Pons (tissue), 1 donor: Measurements from ENCODE around the gene ALOX15B.
A peak's percentile ranks its signal among the peaks of the same experiment; 100 is the strongest.

Experiments
- DNase-seq: peaks from one replicate; pipeline ENCODE4 v3.0.0-alpha.2; 2016; ENCODE audit warnings: low spot score

Gene ALOX15B, protein sequence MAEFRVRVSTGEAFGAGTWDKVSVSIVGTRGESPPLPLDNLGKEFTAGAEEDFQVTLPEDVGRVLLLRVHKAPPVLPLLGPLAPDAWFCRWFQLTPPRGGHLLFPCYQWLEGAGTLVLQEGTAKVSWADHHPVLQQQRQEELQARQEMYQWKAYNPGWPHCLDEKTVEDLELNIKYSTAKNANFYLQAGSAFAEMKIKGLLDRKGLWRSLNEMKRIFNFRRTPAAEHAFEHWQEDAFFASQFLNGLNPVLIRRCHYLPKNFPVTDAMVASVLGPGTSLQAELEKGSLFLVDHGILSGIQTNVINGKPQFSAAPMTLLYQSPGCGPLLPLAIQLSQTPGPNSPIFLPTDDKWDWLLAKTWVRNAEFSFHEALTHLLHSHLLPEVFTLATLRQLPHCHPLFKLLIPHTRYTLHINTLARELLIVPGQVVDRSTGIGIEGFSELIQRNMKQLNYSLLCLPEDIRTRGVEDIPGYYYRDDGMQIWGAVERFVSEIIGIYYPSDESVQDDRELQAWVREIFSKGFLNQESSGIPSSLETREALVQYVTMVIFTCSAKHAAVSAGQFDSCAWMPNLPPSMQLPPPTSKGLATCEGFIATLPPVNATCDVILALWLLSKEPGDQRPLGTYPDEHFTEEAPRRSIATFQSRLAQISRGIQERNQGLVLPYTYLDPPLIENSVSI

DNA sequence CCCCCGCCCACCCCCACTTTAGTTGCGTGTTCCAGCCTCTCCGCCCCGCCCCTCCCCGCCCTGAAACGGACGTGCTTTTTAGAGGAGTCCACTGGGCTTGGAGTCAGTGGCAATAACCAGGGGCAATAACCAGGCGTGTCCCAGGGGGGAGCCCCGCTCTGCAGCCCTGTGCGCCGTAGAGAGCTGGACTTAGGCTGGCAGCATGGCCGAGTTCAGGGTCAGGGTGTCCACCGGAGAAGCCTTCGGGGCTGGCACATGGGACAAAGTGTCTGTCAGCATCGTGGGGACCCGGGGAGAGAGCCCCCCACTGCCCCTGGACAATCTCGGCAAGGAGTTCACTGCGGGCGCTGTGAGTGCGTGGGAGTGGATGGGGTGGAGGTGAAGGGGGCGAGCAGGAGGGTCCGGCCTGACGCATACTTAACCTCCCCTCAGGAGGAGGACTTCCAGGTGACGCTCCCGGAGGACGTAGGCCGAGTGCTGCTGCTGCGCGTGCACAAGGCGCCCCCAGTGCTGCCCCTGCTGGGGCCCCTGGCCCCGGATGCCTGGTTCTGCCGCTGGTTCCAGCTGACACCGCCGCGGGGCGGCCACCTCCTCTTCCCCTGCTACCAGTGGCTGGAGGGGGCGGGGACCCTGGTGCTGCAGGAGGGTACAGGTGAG lies at the start of gene ALOX15B:
Gene ALOX15B, plus strand, starts transcription at position 106 of the 657 bp plus-strand sequence. Its CDS starts 97 bp downstream, at position 203.
- no peak for DNase-seq

DNA sequence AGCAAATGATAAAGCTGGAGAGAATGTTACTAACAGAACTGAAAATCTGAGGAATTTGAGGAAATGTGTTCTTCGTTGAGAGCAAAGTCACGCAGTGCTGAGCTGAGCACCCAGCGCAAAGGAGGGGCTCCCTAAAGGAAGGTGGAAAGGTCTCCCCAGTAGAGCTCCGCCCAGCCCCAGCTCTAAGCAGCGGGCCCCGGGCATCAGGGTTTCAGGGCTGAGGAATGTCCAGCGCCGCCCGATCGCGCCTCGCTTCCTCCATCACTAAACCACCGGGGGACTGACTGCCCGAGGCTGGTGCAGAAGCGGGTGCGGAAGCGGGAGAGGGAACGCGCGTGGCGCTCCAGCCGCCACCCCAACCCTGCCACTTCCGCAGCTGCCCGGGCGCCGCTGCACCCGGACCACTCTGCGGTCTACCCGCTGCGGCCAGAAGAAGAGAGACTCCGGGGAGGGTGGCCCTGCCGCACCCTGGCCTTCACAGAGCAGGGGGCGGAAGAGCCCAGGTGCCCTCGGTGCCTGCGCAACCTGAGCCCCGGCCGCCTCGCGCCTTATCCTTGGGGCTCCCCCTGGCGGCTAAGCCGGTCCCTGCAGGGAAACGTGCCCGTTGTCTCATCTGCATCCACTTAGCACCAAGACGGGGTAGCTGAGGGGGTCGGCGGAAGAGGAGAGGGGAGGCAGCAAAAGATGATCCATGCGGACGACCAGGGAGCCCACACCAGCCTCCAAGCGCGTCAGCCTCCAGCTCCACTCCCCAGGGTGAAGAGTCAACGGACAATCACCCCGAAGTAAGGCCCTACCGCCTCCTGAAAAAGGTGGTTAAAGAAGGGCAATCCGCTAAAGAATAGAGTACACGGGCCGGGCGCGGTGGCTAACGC lies 48.8 kb upstream of the ALOX15B start:
- DNase-seq = peak; percentile 51

- DNase-seq = no peak
Observed at GRCh38 chr17:7992516-7992915, 46.3 kb upstream of the ALOX15B start.

DNA sequence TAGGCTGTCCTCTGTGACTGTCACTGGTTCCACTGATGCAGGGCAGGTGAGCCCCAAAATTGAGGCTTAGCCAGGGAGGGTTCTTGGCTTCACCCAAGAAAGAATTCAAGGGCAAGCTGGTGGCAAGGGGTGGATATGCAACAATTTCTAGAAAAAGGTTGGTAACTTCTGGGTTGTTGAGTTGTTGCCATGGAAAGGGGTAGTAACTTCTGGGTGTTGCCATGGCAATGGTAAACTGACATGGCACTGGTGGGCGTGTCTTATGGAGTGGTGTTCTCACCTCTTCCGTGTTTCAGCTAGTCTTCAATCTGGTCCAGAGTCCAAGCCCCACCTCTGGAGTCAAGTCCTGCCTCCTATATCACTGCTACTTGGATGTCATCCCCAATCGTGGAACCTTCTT lies 45.9 kb upstream of the ALOX15B start:
- no peak for DNase-seq

GRCh38 chr17:7993972-7994589 lies 44.8 kb upstream of the ALOX15B start:
- no peak for DNase-seq

- DNase-seq = no peak
Observed at GRCh38 chr17:7995724-7996123, 43.1 kb upstream of the ALOX15B start.

DNA sequence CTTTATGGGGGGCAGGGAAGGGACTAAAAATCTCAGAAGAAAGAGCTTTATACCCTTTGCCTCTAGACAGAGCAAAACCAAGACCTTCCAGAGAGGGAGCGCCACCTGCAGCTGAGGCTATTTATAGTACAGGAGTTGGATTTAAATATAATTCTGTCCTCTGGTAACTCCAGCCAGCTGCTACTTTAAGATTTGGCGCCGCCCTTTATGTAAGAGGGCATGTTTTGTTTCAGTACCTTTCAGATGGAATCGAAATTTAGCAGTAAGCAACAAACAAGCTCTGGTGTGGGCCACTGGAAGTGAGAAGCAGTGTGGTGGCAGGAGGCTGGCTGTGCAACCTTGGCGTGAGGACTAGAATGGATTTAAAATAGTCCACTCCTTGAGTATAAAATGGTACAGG lies 41.7 kb upstream of the ALOX15B start:
- no peak for DNase-seq

DNA sequence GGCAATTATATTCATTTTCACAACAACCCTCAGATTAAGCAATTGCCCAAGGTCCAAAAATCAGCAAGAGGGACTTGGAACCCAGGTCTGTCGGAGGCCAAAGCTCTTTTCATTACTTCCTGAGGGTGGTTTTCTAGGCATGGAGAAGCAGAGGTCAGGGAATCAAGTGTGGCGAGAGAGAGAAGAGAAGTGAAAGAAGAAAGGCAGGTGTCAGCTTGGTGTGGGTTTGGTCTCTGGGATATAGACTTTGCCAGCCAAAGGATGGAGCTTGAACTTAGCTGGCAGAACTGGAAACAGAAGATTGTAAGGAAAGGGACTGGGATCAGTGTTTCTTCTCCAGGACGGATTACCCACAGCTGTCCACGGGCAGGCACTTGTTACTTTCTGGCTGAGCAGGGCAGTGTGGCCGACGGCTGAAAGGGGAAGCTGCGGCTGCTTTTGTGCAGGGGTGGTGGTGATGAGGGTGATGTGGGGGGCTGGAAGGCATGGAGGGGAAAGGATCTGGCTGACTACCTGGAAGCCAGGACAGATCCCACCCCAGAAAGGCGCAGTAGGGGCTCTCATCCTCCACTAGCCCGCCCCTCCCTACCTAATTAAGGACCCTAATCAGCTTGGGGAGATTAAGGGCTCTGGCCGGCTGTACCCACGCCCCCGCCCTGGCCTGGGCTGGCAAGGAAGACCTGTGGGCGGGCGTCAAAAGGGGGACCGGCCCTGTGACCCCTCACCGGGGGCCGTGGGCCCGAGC lies 36.7 kb upstream of the ALOX15B start, which contains the start of gene GUCY2D:
Gene GUCY2D, plus strand, starts transcription at position 640 of the 745 bp plus-strand sequence. CDS start 433 bp downstream, outside the sequence.
- DNase-seq = peak; percentile 45

DNA sequence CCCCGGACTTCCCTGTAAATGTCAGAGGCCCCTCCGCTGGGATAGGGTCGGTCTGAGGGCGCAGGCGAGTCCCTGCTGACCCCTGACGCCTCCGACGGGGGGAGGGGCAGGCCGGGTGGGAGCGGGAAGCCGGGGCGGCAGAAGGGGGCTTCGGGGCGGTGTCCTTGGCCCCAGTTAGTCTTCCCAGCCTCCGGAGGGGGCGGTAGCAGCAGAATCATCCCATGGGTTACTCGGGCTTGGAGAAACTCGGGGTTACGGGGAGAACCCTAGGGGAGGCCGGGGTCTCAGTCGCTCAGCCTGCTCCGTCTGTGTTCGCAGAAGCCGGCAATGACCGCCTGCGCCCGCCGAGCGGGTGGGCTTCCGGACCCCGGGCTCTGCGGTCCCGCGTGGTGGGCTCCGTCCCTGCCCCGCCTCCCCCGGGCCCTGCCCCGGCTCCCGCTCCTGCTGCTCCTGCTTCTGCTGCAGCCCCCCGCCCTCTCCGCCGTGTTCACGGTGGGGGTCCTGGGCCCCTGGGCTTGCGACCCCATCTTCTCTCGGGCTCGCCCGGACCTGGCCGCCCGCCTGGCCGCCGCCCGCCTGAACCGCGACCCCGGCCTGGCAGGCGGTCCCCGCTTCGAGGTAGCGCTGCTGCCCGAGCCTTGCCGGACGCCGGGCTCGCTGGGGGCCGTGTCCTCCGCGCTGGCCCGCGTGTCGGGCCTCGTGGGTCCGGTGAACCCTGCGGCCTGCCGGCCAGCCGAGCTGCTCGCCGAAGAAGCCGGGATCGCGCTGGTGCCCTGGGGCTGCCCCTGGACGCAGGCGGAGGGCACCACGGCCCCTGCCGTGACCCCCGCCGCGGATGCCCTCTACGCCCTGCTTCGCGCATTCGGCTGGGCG lies 35.9 kb upstream of the ALOX15B start:
- DNase-seq = no peak

DNA sequence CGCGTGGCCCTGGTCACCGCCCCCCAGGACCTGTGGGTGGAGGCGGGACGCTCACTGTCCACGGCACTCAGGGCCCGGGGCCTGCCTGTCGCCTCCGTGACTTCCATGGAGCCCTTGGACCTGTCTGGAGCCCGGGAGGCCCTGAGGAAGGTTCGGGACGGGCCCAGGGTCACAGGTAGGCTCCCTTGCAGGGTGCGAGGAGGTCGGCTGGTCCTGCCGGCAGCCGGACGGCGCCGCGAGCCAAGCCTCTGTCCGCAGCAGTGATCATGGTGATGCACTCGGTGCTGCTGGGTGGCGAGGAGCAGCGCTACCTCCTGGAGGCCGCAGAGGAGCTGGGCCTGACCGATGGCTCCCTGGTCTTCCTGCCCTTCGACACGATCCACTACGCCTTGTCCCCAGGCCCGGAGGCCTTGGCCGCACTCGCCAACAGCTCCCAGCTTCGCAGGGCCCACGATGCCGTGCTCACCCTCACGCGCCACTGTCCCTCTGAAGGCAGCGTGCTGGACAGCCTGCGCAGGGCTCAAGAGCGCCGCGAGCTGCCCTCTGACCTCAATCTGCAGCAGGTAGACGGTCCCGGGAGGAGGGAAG lies 35.2 kb upstream of the ALOX15B start:
- DNase-seq = no peak

DNA sequence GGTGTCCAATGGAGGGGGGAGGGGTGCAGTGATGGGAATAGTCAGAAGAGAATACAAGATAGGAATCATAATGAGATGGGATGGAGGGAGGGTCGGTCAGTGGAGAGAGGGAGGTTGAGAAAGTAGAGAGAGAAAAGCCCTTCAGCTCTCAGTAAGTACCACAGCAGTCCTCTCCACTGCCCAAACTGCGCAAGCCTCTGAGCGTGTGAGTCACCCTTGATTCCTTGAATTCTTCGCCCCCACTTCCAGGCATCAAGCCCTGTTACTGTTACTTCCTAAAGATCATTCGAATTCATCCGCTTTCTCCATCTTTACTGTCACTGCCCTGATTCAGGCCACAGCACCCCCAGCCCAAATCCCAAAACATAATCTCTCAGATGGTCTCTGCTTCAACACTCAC lies 34.0 kb upstream of the ALOX15B start:
- no peak for DNase-seq

- no peak for DNase-seq
Observed at GRCh38 chr17:8005357-8005756, 33.5 kb upstream of the ALOX15B start.

DNA sequence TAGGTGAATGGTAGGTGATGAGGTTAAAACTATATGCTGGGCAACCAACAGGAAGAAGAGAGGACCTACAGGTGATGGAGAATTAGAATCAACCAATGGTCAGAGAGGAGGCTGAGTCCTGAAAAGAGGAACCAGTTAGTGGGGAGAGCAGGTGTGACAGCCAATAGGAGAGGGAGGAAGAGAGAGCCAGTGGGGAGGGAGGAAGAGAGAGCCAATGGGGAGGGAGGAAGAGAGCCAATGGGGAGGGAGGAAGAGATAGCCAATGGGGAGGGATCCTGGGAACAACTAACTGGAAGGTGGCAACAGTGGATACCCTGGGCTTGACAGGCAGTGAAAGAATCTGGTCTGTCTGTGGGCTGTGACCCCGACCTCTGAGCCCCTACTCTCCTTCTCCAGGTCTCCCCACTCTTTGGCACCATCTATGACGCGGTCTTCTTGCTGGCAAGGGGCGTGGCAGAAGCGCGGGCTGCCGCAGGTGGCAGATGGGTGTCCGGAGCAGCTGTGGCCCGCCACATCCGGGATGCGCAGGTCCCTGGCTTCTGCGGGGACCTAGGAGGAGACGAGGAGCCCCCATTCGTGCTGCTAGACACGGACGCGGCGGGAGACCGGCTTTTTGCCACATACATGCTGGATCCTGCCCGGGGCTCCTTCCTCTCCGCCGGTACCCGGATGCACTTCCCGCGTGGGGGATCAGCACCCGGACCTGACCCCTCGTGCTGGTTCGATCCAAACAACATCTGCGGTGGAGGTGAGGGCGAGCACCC lies 32.7 kb upstream of the ALOX15B start:
- DNase-seq = no peak

DNA sequence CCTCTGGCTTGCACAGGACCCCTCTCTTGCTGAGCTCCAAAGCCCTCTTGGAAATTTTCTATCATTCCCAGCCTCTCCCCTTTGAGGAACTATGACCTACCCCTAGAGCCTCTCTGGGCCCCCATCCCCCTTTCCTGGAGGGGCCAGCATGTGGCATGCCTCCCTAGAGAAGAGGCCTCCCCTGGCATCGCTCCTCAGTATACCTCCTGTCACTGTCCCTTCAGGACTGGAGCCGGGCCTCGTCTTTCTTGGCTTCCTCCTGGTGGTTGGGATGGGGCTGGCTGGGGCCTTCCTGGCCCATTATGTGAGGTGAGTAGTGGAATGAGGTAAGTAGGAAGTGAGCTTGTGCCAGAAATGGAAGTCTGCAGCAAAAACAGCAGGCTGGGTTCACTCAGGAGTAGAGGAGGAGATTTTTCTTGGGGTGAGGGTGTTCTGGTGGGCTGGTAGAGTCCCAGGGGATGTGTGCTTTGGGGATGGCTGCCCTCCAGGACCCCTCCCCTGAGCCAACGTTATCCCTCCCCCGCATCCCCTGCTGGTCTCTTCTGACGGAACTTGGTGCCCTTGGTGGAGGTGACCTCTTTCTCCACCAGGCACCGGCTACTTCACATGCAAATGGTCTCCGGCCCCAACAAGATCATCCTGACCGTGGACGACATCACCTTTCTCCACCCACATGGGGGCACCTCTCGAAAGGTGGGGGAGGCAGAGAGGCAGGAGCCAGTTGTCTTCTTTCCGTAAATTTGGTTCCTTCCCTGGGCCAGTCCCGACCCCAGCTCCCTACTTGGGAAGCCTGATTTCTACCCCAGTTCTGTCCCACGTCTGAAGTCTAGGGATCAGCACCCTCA lies 31.8 kb upstream of the ALOX15B start:
- no peak for DNase-seq

DNA sequence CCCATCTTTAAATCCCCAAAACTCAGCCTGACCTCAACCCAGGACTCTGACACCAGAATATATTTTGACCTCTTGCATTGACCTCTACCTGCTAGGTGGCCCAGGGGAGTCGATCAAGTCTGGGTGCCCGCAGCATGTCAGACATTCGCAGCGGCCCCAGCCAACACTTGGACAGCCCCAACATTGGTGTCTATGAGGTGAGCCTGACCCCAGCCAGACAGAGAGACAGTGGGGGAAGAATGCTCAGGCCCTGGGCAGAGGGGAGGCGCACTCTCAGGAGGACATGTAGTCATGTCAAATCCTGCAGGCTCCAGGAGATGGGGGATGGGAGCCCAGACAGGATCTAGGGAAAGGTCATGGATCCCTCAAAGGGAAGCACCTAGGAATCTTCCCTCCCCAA lies 31.0 kb upstream of the ALOX15B start:
- no peak for DNase-seq

- no peak for DNase-seq
Observed at GRCh38 chr17:8012045-8012580, 26.7 kb upstream of the ALOX15B start.

- DNase-seq = no peak
Observed at GRCh38 chr17:8012996-8013640, 25.7 kb upstream of the ALOX15B start.
